Hematopoietic multipotent progenitor cell treated with erythropoietin and hydrocortisone succinate and interleukin-3 and kit ligand, for 15 days (in vitro differentiated cells): Measurements from ENCODE around the gene MAN2A2.

Source experiments
- DNase-seq: peaks from one replicate; pipeline ENCODE4 v3.0.0-alpha.2; 2015; ENCODE audit warnings: low spot score

MAN2A2 gene

GRCh38 chr15:90946941-90947576 is 44.0 kb downstream of the MAN2A2 start:
- no peak for DNase-seq

DNA sequence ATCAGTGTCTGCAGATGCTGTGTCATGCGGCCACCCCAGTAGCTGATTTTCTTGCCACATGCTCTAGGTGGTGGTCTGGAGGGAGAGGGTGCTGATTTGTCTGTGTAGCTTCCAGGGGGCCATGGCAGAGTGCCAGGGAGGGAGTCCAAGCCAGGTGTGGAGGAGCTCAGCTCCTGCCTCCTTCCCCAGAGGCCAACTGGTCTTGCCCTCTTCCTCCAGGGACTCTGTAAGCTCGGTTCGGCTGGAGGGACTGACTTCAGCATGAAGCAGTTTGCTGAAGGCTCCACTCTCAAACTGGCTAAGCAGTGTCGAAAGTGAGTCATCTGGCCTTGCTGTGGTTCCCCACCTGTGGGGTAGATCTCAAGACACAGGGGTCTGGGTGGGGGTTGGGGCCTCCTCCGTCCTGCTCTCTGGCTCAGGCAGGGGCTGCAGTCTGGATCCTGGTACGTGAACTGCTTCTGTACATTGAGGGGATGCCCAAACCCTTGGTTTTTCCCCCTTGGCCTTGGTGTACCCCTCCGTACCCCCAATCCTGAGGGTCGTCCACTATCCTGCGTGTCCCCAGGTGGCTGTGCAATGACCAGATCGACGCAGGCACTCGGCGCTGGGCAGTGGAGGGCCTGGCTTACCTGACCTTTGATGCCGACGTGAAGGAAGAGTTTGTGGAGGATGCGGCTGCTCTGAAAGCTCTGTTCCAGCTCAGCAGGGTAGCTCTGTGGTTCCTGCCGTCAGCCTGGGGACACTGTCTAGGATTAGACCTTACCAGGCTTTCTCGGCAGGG is 44.7 kb downstream of the MAN2A2 start:
- no peak for DNase-seq

DNA sequence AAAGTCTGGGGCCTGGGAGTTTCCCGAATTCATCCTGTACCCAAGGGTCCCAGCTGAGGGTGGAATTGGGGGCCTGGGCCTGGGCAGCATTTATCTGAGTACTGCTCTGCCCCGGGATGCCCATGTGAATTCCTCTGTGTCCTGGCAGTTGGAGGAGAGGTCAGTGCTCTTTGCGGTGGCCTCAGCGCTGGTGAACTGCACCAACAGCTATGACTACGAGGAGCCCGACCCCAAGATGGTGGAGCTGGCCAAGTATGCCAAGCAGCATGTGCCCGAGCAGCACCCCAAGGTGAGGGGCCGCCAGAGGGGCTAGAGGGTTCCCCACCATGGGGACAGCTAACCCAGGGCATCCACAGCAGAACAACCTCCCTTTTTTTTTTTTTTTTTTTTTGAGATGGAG is 45.4 kb downstream of the MAN2A2 start:
- no peak for DNase-seq

- no peak for DNase-seq
Measured at GRCh38 chr15:90949979-90950675, 47.0 kb downstream of the MAN2A2 start.

DNA sequence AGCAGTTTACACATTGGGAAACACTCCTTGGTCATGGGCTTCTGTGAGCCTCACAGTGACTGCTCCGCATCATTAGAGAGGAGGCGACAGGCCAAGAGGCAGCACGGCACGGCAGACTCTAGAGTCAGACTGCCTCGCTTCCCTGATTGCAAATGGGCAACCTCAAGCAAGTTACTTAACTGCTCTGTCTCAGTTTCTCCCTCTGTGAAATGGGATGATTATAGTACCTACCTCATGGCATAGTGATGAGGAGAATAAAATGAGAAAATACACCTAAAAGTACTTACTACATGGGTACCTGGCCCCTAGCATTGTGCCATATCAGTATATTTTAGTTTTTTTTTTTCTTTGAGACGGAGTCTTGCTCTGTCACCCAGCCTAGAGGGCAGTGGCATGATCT is 47.6 kb downstream of the MAN2A2 start:
- DNase-seq, result no peak

DNA sequence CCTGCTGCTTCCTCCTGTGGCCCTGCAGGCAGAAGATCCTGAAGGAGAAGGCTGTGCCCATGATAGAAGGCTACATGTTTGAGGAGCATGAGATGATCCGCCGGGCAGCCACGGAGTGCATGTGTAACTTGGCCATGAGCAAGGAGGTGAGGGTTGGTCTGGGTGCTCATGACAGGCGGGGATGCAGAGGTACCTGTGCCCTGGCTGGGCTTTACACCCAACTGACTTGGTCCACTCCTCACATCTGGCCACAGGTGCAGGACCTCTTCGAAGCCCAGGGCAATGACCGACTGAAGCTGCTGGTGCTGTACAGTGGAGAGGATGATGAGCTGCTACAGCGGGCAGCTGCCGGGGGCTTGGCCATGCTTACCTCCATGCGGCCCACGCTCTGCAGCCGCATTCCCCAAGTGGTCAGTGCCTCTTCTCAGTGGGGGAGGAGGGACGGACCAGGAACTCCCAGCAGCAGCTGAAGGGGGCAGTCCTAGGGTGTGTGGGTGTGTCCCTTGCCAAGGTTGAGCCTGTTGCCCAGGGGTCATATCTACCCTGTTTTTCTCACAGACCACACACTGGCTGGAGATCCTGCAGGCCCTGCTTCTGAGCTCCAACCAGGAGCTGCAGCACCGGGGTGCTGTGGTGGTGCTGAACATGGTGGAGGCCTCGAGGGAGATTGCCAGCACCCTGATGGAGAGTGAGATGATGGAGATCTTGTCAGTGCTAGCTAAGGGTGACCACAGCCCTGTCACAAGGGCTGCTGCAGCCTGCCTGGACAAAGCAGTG is 50.0 kb downstream of the MAN2A2 start:
- DNase-seq, result no peak

DNA sequence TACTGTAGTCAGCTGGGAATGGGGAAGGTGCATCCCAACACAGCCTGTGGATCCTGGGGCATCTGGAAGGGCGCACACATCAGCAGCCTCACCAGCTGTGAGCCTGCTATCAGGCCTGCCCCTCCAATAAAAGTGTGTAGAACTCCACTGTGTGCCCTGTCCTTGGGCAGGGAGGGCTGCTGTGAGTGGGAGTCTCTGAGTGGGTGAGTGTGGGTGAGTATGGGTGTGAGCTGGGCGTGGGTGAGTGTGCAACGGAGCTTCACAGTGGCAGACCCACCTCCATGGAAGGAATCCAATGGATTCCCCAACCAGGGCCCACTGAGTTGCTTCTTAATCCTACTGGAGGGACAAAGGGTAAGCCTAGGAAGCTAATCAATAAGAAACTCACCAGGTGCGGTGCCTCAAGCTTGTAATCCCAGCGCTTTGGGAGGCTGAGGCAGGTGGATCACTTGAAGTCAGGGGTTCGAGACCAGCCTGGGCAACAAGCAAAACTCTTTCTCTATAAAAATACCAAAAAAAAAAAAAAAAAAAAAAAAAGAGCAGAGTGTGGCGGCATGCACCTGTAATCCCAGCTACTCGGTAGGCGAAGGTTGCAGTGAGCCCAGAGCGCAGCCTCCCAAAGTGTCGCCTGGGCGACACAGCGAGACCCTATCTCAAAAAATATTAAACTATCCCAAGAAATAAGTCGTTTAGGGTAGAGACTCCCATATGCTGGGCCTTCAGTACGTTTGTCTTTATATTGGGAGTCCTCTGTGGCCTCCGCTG is 51.0 kb downstream of the MAN2A2 start:
- DNase-seq, result no peak

DNA sequence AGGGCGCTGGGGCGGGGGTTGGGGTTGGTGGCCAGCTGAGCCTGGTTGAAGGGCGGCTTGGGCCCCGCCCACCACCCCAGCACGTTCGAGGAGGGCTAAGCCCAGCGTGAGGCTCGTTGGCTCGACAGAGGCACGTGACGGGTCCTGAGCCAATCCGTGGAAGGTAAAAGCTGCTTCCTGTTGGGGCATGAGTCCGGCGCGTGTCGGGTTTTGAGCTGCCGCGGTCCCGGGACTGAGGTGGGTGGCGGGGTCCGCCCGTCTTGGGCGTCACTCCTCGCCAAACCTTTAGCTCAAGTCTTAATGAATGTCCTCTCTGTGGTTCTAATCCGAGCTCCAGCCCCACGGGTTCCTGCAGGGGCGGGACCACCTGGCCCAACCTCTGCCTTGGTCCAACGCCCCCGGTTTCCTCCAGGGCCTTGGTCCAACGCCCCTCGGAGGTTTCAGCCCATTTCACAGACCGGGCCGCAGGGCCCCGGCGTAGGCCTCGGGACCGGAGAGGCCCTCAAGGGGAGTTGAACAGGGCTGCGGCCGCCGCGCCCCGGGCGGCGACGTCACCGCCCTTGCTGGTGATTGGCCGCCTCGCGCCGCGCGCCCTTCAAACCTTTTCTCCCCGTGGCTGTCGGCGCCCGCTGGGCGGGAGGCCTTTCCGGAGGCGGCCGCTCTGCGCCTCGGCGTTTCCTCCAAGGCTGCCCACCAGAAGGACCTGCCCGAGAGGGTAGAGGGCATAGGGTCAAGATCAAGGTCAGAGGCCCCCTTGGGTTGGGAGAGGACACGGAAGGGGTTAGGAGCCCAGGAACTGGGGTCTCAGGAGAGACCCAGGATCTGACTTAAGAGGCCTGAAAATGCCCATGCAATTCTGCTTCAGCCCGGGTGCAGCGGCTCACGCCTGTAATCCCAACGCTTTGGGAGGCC is 51.9 kb downstream of the MAN2A2 start, which contains the start of gene RCCD1:
TSS of gene RCCD1 (plus strand) at position 173 of the 912 bp plus-strand sequence. CDS start 1,851 bp downstream, outside the sequence.
- DNase-seq, result peak; percentile 95

- peak; percentile 38 for DNase-seq
Measured at GRCh38 chr15:90955624-90956273, 52.6 kb downstream of the MAN2A2 start.

DNA sequence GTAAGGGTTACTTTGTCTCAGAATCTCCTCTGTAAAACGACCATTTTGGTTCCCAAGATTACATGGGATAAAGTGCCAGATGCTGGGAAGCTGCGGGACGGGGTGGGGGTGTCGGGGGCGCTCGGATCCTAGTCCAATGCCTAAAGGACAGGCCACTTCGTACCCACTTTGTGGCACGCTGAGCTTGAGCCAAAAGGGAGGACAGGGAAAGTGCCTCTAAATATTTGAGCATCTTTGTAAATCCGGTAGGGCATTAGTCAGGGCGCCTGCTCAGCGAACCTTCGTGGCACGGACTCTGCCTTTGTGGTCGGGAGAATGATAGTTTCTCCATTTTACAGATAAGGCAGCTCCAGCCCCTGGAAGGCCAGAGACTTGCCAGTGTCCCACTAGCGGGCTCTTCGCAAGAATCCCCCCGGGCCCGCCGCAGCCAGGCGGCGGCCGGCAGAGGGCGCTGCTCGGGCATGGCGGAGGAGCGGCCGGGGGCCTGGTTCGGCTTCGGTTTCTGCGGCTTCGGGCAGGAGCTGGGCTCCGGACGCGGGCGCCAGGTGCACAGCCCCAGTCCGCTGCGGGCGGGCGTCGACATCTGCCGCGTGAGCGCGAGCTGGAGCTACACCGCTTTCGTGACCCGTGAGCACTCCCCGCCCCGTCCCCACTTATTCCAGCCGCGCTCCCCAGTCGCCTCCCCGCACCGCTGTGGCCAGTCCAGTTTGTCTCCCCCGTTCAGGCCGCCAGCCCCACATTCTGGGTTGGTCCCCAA is 53.4 kb downstream of the MAN2A2 start:
- DNase-seq, result peak; percentile 76

- no peak for DNase-seq
Measured at GRCh38 chr15:90957031-90957790, 54.1 kb downstream of the MAN2A2 start.

DNA sequence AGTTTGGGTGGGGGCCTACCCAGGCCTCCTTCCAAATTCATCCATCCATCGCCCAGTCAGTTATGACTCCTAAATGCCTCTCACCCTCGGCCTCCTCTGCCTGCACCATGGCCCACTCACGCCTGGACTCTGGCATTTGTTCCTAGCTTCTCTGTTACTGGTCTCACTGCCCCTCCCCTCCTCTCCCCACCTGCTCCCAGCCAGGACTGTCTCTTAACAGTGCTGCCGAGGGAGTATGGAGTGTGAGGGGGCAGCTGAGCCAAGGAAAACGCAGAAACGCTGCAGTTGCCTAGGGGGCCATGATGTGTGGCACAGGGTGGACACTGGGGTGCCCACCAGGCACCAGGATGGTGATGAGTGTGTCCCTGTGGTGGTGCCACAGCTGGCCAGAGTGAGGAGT is 54.7 kb downstream of the MAN2A2 start:
- DNase-seq, result no peak

DNA sequence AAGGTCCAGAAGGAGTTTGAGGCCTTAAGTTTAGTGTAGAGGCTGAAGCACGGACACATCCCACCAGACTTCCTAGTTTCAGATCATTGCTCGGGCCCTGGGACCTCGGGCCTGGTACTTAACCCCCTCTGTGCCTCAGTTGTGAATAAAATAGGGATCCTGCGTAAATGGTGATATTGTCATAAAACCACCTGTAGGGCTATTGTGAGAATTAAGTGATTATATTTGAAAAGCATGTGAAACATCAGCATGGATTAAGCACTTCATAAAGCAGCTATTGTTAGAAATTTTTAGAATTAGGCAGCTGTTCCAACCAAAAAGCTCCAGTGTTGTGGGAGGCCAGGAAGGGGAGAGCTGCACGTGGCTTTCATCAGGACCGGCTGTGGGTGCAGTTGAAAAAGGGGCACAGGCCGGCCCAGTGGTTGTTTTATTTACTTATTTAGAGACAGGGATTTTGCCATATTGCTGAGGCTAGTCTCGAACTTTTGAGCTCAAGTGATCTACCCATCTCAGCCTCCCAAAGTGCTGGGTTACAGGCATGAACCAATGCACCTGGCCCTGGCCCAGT is 56.0 kb downstream of the MAN2A2 start:
- DNase-seq, result no peak

GRCh38 chr15:90959894-90960293 is 56.8 kb downstream of the MAN2A2 start:
- DNase-seq, result no peak

DNA sequence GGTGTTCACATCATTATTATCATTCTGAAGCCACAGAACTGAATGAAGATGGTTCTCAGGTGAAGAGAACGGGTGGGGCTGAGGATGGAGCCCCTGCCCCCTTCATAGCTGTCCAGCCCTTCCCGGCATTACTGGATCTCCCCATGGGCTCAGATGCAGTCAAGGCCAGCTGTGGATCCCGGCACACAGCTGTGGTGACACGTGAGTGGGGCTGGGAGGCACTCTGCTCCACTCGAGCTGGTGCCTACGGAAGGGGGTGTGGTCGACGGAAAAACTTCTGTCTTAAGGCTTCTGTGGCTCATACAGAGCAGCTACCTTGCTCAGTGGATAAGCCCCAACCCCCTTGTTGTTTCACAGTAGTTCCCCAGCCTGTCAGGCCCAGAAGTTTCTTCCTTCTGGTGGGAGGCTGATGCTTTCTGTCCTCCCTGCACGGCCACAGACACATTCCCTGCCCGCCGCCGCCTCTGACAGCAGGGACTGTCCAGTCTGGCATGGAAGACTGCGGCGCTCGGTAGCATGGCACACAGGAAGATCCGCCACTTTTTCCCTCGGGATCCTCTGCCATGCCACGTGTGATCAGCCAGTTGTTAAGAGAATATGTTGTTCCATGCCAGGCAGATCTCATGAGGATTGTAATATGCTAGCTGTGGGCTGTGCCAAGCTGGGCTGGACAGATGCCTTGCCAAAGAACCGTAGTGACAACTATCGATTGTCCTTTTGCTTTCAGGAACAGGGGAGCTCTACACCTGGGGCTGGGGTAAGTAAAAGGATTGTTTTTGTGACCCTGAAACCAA is 57.4 kb downstream of the MAN2A2 start:
- no peak for DNase-seq

DNA sequence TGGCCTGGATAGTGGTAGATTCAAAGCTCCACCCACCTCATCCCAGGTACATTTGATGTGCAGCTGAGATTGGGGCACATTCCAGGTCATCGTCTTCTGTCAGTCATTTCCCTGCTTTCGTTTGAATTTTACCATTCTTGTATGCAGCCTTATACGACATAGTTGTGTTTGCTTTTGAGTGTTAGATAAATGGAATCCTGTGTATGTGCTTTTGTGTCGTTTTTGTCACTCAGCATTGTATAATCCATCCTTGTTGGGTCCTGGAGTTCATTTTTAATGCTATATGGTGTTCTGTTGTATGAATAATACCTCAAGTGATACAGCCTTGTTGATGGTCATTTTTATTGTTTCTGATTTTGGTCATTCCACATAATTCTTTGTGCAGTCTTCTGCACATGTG is 58.9 kb downstream of the MAN2A2 start:
- DNase-seq, result no peak

DNA sequence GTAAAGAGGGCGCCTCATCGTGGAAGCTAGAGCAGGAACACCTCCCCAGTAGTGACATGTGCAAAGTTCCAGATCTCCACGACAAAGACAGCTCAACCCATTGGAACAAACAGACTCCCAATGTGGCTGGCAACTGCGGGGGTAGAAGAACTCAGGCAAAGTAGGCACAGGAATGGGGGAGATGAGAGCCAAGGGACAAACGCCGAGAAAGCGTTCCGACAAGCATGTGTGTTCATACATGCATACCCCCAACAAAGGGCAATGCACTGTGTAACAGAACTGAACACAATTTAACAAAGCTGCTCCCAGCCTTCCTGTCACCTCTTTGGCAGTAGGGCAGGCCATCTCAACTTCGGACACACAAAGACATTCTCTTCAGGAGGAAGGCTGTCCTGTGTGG is 63.2 kb downstream of the MAN2A2 start:
- DNase-seq, result no peak
